Stimulated activated naive CD4-positive, alpha-beta T cell treated with Interleukin-2 at 50 U/mL for 16 hours (primary cell): ENCODE measurements around the gene CD63.

Source experiments
- DNase-seq: peaks from one replicate; lab custom pipeline; 2025; lab: John Stamatoyannopoulos, UW

Gene CD63

DNA sequence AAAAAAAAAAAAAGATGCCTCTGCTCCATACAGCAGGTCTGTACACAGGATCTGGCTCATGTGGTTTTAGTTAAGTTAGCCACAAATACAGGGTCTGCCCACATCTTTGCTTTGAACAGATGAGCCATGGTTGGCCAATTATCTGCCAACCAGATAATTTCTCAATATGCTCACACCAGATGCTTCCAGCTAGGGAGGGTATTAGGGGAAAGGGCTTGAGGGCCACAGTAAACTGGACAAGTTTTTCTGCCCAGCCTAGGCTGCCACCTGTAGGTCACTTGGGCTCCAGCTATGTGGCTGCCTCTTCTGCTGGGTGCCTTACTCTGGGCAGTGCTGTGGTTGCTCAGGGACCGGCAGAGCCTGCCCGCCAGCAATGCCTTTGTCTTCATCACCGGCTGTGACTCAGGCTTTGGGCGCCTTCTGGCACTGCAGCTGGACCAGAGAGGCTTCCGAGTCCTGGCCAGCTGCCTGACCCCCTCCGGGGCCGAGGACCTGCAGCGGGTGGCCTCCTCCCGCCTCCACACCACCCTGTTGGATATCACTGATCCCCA, 7.8 kb downstream of the CD63 start:
- DNase-seq, result no peak

DNA sequence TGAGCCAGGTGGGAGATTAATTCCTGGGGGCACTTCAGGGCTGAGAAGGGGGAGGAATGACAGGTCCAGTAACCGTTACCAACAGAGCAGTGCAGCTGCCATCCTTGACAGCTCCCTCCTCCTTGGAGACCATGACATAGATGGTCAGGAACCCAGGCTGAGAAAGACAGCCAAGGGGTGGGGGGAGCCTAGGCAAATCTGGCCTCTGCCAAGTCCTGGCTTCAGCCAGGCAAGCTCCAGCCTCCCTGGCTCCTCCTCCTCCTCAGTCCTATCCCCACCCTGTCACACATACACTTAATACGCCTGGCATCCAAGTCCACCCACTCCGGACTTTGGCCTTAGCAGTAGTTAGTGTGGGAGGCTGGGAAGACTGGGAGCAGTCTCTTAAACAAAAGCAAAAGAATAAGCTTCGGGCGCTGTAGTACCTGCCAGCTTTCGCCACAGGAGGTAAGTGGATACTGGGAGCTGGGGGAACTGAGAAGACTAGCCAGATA, 8.7 kb downstream of the CD63 start, which contains the start of gene RDH5:
RDH5 (plus strand) TSS at position 323 of the 494 bp plus-strand sequence. CDS start 792 bp downstream, outside the sequence.
- no peak for DNase-seq

DNA sequence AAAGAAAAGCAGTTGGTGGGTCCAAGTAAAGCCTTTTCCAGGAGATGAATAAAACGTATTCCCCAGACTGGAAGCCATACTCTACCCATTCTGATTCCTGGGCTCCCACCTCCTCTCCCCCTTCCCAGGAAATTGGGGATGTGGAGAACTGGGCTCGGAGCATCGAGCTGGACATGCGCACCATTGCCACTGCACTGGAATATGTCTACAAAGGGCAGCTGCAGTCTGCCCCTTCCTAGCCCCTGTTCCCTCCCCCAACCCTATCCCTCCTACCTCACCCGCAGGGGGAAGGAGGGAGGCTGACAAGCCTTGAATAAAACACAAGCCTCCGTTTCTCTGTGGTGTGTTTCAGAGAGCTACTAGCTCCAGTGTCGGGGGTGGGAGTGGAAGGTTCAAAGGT, 9.4 kb downstream of the CD63 start:
- no peak for DNase-seq

DNA sequence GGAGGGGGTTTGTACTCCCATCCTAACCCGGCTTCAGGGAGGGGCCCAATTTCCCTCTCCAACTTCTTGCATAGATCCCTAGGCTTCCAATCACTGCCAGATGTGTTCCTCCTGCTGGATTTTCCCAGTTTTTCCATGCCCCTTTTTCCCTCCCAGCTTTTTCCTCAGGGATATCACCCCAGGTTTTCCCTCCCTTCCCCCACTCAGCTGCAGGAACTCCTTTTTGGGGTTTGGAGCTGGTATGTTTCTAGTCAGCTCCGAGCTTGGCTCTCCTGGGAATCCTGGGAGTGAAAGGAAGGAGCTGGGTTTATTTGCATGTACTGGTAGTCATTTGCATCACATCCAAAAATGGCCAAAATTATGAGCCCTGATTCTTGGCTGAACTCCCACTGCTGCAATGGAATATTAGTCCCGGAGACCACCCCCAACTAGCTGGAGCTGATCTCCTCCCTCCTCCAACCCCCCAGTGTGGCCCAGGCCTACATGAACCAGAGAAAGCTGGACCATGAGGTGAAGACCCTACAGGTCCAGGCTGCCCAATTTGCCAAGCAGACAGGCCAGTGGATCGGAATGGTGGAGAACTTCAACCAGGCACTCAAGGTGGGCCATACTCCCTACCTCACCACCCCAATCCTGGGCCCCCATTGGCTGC, 10.1 kb downstream of the CD63 start:
- DNase-seq, result no peak

DNA sequence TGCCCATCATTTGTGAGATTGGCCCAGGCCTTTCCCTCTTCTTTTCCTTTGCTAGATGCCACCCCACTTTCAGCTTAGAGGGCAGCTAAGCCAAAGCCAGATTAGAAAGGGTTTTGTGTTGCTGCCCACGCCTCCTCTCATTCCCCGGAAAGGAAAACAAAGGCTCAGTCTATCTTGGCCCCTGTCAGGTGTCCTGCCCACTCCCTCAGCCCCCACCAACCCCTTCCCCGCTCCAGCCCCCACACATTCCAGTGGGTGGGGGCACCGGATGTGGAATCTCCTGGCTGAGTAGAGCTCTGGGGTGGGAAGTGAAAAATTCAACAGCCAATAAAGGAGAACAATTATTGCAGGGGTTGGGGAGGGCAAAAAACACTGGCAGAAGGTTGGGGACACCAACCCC, 10.8 kb downstream of the CD63 start:
- DNase-seq, result no peak

DNA sequence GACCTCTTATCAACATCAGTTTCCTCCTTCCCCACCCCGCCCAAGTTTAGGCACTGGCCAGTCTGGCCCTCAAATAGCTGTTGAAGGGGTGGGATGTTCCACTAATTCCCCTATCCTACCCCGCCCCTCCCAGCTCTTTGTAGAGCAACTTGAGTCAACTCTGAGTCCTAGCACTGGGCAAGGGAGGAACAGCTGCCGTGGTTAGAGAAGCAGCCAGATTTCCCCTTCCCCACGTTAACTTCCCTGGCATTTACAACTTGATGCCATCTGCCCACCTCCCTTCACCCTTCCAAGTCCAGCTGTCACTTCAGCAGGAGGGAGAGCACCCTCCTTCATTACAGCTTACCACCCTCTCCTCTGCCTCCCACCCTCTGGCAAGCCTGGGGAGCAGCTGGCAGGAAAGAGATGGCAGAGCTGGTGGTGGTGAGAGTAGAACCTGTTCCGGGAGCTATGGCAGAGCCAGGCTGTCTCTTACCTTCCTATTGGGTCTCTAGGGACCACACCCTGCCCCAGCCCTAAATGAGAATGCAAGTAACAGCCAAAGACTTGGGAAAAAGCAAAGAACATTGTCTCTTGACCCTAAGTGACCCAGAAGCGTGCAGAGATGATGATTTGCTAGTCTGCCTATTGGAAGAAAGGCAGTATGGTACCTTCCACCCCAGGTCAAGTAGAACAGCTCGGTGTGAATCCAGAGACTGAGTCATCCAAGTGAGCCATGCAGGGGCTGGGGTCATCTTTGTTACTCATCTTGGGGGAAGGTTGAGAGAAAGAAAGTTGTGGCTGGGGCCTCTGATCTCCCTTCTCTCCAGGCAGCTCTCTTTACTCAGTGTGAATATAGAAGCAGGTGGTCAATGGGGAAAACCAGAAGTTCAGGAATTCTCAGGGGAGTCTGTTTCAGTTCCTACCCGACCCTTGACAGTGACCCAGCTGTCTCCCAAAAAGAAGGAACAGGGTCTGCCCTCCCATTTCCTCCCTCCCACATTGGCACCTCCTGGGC, 11.5 kb downstream of the CD63 start:
- no peak for DNase-seq

DNA sequence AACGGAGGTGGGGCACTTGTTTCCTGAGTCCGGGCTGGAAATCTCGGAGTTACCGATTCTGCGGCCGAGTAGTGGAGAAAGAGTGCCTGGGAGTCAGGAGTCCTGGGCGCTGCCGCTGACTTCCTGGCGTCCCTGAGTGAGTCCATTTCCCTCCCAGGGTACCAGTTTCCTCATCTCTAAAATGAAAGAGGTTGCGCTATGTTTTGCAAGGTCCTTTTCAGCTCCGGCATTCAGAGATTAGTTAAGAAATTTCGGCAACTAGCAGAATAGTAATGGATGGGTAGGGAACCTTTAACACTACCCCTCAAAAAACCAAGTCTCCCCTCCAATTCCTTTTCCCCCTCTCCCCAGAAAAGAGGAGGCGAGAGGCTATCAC, 12.2 kb downstream of the CD63 start:
- no peak for DNase-seq

DNA sequence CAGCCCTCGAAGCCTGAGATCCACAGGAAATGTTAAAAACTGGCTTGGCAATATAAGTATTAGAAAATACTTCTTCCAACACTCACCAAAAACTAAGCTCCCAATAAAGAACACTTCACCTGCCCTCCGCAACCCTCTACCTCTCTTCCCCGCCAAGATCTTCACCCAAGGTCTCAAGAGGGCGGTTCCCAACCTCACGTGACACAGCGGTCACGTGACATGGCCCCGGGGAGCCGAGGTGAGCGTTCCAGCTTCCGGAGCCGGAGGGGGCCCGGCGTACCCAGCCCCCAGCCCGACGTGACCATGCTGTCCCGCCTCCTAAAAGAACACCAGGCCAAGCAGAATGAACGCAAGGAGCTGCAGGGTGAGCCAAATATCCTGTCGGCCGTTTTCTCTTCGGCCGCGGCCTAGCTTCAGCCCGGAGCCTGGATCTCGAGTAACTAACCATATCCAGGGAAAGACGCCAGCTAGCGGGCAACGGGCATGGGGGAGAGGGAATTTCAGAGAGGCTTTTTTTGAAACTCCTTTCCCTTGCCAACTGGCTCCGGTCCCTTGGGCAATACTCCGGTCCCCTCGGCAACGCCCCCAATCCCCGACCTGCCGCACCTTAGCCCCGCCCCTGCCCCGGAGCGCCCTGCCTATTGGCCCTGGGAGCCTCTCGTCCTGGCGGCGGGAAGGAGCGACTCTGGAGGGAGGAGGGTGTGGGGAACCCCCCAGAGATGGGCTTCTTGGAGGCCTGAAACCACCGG, 12.8 kb downstream of the CD63 start, which contains the start of gene BLOC1S1:
BLOC1S1 (plus strand) TSS at position 214 of the 749 bp plus-strand sequence; CDS start at position 220, 6 bp downstream.
- DNase-seq, result peak; percentile 92

DNA sequence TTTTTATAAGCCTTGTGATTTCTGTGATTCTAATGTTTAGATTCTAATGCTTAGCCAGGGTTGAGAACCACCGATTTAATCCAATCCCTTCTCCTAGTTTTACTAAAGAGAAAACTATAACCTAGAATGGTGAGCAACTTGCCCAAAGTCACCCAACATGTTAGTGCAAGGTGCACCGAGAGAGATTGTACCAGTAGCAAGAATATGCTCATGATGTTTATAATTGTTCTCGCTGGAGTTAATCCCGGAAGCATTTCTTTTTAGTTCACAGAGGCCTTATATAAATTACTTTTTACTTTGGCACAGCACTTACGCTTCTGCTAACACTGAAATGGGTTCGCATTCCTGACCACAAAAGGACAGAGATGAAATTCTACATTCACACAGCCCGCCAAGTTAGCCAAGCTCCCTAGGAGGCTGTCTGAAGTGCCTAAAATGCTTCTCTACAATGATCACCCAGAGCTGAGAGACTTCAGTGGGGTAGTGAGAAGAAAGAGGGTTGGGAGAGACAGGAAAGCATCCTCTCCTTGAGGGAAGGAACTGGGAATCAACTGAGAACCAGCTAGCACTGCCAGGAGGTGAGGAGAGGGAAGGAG, 13.5 kb downstream of the CD63 start:
- DNase-seq, result no peak

DNA sequence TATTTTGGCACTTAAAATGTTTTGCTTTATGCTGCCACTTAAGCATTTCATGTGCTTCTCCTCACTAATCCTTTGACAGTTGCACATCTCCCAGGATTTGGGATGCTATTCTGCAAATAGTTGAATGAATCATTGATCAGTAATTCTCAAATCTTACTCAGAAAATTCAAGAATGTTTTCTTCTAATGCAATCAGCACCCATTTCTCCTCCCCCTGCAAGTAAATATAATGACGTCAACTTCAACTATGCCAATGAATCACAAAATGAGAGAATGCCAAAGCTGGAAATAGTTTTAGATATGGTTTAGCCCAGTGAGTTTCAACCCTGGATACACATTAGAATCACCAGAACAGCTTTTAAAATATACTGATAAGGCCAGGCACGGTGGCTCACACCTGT, 15.1 kb downstream of the CD63 start:
- DNase-seq, result no peak

DNA sequence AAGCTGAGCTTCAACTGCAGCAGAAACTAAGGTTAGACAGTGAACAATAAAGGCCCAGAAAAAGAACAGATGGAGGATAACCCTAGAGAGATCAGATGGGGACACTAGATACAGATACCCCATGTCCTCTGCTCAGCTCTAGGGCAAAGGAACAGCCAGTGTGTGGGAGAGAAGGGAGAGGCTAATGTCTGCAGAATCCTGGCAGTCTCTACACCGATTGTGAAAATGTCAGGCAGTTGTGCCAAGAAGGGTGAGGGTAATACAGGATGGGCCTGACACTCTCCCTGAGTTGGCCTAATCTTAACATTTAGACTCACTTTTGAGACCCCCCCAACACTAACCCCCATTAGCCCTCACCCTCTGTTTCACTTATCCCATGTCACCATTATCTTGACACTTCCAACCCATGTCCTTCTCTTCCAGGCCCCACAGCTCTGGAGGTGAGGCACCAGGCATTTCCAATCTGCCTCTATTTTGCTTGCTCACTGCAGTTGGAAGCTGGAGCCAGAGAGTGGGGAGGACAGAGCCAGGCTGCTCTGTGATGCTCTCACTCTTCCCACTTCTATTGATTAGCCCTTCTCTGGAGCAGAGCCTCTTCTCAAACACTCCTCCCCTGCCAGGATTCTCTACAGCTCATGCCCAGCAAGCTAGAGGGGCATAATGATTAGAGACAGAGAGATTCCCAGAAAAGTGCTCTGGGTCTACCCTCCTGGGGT, 16.0 kb downstream of the CD63 start:
- DNase-seq, result no peak

DNA sequence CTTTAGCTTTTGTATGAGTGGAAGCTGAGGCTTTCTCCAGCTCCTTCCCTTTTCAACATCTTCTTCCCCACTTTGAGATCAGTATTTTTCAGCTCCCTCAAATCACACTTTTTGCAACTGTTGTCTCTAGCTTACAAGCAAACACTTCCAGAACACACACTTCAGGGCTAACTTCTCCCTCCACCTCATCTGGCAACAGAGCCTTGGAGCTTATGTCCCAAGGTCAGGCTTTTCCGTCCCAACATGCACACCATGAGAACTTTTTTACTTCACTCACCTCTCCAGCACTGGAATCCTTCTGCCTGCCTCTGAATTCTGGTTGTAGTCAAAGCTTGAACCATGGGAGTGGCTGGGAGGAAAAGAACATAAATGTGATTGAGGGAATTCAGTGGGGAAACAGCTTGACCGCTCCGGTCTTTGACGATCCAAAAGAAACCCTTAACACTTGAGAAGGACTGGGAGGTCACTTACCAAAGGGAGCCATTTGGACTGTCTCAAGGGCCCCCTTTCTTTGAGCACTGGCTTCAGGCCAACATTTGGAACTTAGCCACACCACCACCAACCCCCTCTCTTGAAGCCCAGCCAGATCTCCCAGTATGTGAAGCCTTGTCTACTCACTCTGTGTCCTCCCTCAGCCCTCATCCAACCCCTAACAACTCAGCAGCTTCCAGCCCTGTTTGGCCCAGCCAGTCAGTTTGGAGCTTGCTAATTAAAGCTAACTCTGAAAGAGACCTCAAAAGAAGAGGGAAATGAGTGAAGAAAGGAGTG, 16.8 kb downstream of the CD63 start:
- DNase-seq, result no peak

DNA sequence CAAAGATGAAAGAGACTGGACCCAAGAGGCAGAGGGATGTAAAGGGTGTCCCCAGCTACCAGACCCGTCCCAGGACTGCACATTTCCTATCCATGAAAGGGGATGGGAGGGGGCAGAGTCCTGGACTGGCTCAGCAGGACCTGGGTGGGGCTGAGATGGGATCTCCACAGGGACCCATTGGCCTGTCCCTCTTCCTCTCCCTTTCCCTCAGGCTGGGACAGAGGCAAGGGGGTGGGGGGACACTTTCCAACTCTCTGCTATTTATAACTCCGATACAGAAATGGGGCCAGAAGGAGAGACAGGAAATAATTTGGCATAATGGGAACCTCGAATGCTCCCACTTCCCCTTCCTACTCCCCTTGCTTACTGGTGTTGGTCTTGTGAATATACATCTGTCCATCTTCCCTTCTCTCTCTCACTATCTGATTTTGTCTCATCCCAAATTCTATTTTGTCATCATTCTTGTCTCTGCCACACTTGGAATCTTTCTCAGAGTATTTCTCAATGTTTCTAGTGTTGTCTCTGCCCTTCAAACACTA, 20.0 kb downstream of the CD63 start:
- DNase-seq, result no peak

DNA sequence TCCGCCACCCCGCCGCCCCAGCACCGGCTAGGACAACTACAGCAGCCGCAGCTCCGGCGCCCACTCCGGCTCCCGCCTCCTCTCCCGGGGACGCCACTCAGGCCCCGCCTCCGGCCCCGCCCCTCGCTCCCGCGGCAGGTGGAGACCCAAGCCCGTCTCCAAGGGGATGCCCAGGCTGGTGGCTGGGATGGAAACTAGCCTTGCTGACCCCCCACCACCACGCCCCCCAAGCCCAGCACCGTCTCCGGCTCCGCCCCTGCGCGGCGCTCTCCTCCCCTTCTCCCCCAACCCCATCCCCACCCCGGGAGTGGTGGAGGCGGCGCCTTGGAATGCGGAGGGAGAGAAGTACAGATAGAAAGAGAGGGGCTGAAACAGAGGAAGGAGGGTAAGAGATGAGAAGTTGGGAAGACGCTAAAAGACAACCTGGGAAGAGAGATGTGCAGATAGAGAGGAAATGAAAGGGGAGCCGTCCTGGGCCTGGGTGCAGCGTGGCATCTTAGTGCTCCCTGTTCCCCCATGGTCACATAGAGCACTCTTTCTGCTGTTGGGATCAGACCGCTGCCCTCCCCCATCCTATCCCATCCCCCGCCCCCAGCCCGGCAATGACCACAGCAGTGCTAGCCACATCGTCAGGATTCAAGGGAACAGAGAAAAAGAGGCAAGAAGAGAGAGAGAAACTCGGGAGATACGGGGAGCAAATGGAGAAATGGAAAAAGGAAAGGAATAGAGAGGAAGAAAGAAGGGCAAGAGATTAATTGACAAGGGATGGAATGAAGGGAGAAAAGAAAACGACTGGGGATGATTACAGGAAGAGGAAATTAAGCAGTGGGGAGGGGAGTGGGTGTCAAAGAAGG, 20.7 kb downstream of the CD63 start, which contains the start of gene ITGA7:
ITGA7 (minus strand) TSS at position 64 of the 854 bp plus-strand sequence. CDS start 222 bp downstream, outside the sequence.
- peak; percentile 63 for DNase-seq

DNA sequence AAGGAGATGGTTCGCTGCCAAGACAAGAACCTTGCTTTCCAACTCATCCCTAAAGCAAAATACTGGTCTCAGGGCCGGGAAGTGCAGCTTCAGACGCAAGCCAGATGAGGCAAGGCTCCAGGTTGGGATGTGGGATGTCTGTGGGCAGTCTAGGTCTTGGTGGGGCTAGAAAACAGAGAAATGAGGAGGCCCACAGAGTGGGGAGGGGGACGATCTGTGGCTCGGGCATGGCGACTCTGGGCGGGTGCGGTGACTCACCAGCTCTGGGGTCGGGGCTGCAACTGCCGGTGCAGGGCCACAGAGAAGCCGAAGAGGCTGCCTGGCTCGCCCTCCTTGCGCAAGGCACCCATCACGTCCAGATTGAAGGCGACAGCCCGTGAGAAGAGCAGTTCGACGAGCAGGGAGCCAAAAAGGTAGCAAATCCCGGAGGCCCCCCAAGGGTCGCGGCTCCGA, 21.6 kb downstream of the CD63 start:
- no peak for DNase-seq

DNA sequence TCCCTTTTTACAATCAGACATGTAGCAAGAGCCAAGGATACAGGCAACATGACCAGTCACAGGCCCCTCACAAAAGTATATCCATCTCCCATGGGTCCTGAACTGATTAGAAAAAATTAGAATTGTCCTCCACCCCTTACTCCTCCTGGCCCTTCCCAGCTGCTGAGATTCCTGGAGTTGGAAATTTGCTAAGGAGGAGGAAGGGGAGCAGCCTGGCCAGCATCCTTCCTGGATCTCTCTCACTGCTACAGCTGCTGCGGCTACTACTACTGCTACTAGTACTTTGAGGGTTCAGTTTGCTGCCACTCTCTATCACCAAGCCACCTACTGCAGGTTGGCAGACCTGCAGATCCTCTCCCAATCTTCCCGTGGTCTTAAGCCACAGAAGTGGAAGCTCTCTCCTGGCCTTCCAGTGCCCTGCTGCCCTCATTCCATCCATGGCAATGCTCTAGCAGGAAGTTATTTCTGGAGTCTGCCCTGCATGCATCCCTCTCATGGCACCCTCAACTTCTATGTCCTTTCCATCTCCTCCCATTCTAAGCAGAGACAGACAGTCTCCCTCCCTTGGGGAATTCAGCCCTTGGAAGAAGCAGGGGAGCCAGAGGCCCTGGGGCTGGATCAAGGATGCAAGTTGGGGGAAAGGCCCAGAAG, 22.1 kb downstream of the CD63 start:
- DNase-seq, result no peak

DNA sequence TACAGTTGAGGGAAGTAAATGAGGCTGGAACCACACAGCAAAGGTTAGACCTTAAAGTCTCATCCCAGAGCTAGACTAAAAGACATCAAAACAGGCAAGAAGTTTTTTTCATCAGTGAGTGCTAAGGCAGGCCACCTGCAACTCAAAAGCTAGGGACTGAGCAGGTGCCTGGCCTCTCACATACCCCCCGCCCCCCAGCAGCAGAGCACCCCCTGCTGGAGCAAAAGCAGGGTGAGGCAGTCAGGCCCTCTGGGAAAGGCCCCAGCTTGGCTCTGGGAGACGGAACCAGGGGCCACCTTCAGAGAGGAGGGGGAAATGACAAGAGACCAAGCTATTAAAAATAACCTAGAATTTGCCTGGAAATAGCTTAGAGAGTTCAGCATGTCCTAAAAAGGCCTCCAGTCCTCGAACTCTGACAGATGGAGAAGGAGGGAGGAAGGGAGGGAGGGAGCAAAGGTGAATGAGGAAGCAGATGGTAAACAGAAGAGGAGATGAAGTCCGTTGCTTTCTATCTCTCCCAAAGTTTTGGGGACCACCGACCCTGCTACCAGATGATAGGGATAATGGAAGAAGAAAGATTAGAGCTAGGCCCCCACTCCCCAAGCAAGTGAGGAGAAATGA, 22.9 kb downstream of the CD63 start:
- DNase-seq, result no peak
